ENCODE measurements around the gene DNM3. TPM values are rescaled to one million over a fixed set of nuclear protein-coding genes. Genes with fewer than 3 reads are reported as not detected.

The DNM3 gene
- total and polyA plus RNA-seq, 9 of the 15 experiments (the other 6 are each of a cell fraction or from before 2014, with no cell fraction given) = 0.08 to 0.36 (median 0.22) TPM; not detected in 1

DNA sequence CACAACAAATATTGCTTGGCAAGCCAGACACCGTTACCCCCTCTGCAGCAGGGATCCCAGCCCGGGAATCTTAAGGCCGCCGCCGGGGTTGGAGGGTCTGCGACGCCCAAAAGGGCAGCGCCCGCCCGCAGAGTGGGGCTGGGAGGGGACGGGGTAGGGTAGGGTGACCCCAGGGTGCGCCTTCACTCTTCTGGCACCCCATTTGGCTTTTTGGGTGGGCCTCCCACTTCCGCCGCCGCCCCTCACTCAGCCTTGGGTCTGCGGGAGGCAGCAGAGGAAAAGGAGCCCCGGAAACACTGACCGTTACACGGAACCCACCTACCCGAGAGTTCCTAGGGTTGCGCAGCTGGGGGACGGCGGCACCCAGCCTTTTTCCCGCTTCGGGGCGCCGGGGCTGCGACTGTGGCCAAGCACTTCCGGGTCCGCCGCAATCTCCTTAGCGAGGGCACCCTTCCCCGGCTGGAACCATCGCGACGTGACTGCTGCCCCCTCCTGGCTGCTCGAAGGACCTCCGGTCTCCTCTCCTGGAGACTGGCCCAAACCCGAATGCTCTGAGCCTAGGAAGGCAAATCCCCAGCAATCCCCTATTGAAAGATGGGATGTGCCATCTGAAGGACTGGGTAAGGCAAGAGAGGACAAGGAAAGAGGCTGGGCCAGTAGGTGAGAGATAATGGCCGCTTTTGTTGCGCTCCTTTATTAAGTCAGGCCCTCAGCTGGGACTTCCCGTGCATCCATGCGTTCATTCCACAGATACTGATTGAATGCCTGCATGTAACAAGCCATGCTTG, 602.6 kb downstream of the DNM3 start, which contains the start of gene PIGC (continued):
- no peak for TF ChIP-seq SAFB (IDR thresholded peaks at IDR 0.05; ENCODE audit: borderline replicate concordance, low read depth, low read length)
- TF ChIP-seq SREBF2 (CRISPR knock-in tag; IDR thresholded peaks at IDR 0.05) = 0 out of 2 replicates have a peak, but pooled peaks have one; percentile 37
- TF ChIP-seq ZBTB7A (IDR thresholded peaks at IDR 0.05; ENCODE audit: borderline replicate concordance, control insufficient read depth, low read depth, low read length) = peak; percentile 74
- TF ChIP-seq, protein P1, sequence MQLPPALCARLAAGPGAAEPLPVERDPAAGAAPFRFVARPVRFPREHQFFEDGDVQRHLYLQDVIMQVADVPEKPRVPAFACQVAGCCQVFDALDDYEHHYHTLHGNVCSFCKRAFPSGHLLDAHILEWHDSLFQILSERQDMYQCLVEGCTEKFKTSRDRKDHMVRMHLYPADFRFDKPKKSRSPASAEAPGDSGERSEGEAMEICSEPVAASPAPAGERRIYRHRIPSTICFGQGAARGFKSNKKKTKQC (CRISPR knock-in tag; IDR thresholded peaks at IDR 0.05) = peak; percentile 90; the same call in 1 of the 2 replicates
- TF ChIP-seq ZFP36 (IDR thresholded peaks at IDR 0.05; ENCODE audit: low read depth, low read length, partially characterized antibody) = peak; percentile 38
- TF ChIP-seq GATAD2B (IDR thresholded peaks at IDR 0.05; ENCODE audit: borderline replicate concordance) = peak; percentile 82; the same call in 1 of the 2 replicates
- TF ChIP-seq OTX1 (CRISPR knock-in tag; IDR thresholded peaks at IDR 0.05) = no peak
- 0 out of 2 replicates have a peak, but pooled peaks have one; percentile 23 for TF ChIP-seq ZNF24 (IDR thresholded peaks at IDR 0.05)
- no peak for TF ChIP-seq COPS2 (conservative IDR thresholded peaks at IDR 0.05)
- TF ChIP-seq RBM39 (optimal IDR thresholded peaks at IDR 0.05; ENCODE audit: low read depth, low read length) = peak; percentile 41
- TF ChIP-seq ZBTB17 (CRISPR knock-in tag; IDR thresholded peaks at IDR 0.05) = peak; percentile 63; the same call in 1 of the 2 replicates
- peak in 1 of 2 experiments; percentile 85; a peak in 1 of 3 replicates for TF ChIP-seq CBX3 (IDR thresholded peaks at IDR 0.05; ENCODE audit: borderline replicate concordance in 1 of 2, low read length in 2 of 2)
- 0 out of 2 replicates have a peak, but pooled peaks have one; percentile 34 for TF ChIP-seq ZNF232 (CRISPR knock-in tag; IDR thresholded peaks at IDR 0.05)
